ENCODE results near the gene ZPBP2.

GRCh38 chr17:39820541-39820940, 47.5 kb upstream of the ZPBP2 start:
- TF ChIP-seq EZH2phosphoT487 (IDR thresholded peaks at IDR 0.05; ENCODE audit: borderline replicate concordance, low read length) = no peak
- TF ChIP-seq, protein P1, sequence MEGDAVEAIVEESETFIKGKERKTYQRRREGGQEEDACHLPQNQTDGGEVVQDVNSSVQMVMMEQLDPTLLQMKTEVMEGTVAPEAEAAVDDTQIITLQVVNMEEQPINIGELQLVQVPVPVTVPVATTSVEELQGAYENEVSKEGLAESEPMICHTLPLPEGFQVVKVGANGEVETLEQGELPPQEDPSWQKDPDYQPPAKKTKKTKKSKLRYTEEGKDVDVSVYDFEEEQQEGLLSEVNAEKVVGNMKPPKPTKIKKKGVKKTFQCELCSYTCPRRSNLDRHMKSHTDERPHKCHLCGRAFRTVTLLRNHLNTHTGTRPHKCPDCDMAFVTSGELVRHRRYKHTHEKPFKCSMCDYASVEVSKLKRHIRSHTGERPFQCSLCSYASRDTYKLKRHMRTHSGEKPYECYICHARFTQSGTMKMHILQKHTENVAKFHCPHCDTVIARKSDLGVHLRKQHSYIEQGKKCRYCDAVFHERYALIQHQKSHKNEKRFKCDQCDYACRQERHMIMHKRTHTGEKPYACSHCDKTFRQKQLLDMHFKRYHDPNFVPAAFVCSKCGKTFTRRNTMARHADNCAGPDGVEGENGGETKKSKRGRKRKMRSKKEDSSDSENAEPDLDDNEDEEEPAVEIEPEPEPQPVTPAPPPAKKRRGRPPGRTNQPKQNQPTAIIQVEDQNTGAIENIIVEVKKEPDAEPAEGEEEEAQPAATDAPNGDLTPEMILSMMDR (IDR thresholded peaks at IDR 0.05; ENCODE audit: low read depth, low read length, poor library complexity, severe bottlenecking) = no peak

Data from DOHH2 (cell line).